GM19099 (cell line): Measurements from ENCODE around the gene ACER1.

Experiments
- POLR2A ChIP-seq: IDR thresholded peaks from 3 replicates; pipeline ENCODE4 v1.6.1; 2011; ENCODE audit warnings: low read depth; ENCODE audit not compliant: insufficient read length; ENCODE audit errors: extremely low read depth

The ACER1 gene

GRCh38 chr19:6362351-6362801 is 29.0 kb upstream of the ACER1 start:
- TF ChIP-seq POLR2A: no peak

- no peak for TF ChIP-seq POLR2A
Observed at GRCh38 chr19:6362027-6362350, 28.6 kb upstream of the ACER1 start.

GRCh38 chr19:6359568-6360341 is 26.3 kb upstream of the ACER1 start:
- no peak for TF ChIP-seq POLR2A

- no peak for TF ChIP-seq POLR2A
Observed at GRCh38 chr19:6358003-6358402, 24.6 kb upstream of the ACER1 start.

GRCh38 chr19:6357174-6357573 is 23.8 kb upstream of the ACER1 start:
- TF ChIP-seq POLR2A: no peak

- TF ChIP-seq POLR2A: no peak
Observed at GRCh38 chr19:6354098-6354674, 20.8 kb upstream of the ACER1 start.

GRCh38 chr19:6352381-6353165 is 19.2 kb upstream of the ACER1 start:
- no peak for TF ChIP-seq POLR2A

- TF ChIP-seq POLR2A: no peak
Observed at GRCh38 chr19:6350688-6351087, 17.3 kb upstream of the ACER1 start.

- TF ChIP-seq POLR2A: no peak
Observed at GRCh38 chr19:6343462-6343861, 10.1 kb upstream of the ACER1 start.

GRCh38 chr19:6340493-6341201 is 7.2 kb upstream of the ACER1 start:
- no peak for TF ChIP-seq POLR2A

- TF ChIP-seq POLR2A: no peak
Observed at GRCh38 chr19:6334490-6335285, 1.3 kb upstream of the ACER1 start.

GRCh38 chr19:6326815-6327214 is 6.6 kb downstream of the ACER1 start:
- TF ChIP-seq POLR2A: no peak

- TF ChIP-seq POLR2A: no peak
Observed at GRCh38 chr19:6325614-6326013, 7.8 kb downstream of the ACER1 start.

GRCh38 chr19:6324757-6325156 is 8.7 kb downstream of the ACER1 start:
- no peak for TF ChIP-seq POLR2A
